Measurements from ENCODE around the gene TMEM92.

Gene TMEM92

DNA sequence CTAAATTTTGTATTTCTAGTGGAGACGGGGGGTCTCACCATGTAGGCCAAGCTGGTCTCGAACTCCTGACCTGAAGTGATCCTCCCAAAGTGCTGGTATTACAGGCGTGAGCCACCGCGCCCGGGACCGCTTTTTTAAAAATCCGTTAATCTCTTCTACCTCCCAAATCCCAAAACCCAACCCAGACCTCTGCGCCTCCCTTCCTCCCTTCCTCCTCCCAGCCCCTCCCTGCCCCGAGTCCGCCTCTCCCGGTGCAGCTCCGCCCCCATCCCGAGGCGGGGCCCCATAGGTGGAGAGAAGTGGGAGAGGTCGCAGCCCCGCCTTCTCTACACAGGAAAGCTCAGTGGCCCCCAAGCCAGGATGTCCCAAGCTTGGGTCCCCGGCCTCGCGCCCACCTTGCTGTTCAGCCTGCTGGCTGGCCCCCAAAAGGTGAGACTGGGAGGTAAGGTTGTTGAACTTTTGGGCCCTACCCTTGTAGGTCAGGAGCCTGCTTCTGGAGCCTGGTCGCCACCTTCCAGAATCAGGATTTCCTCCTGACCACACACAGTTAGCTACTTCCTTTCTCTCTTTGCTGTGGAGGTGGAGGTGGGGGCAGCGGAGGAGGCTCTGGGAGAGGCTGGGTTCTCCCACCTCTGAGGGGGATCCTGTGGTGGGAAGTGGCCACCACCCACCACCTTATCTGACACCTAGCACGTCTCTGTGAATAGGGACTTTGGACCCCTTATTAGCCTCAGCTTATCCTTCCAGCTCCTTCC is at the start of gene TMEM92:
TMEM92 (plus strand) TSS at position 325 of the 755 bp plus-strand sequence; CDS start at position 361, 36 bp downstream.
- TF ChIP-seq, protein P1, sequence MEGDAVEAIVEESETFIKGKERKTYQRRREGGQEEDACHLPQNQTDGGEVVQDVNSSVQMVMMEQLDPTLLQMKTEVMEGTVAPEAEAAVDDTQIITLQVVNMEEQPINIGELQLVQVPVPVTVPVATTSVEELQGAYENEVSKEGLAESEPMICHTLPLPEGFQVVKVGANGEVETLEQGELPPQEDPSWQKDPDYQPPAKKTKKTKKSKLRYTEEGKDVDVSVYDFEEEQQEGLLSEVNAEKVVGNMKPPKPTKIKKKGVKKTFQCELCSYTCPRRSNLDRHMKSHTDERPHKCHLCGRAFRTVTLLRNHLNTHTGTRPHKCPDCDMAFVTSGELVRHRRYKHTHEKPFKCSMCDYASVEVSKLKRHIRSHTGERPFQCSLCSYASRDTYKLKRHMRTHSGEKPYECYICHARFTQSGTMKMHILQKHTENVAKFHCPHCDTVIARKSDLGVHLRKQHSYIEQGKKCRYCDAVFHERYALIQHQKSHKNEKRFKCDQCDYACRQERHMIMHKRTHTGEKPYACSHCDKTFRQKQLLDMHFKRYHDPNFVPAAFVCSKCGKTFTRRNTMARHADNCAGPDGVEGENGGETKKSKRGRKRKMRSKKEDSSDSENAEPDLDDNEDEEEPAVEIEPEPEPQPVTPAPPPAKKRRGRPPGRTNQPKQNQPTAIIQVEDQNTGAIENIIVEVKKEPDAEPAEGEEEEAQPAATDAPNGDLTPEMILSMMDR (conservative IDR thresholded peaks at IDR 0.05; ENCODE audit: low read depth, low read length) = no peak
- H3K4me3 ChIP-seq (ENCODE audit: low read length) = no peak within 1 kb of the TSS
- no peak for DNase-seq (ENCODE audit: low read depth)

- no peak for DNase-seq (ENCODE audit: low read depth)
- H3K4me3 ChIP-seq (ENCODE audit: low read length) = no peak overlapping the region
- TF ChIP-seq, protein P1 (conservative IDR thresholded peaks at IDR 0.05; ENCODE audit: low read depth, low read length) = no peak
Observed at GRCh38 chr17:50225701-50226240, 48.5 kb upstream of the TMEM92 start.

DNA sequence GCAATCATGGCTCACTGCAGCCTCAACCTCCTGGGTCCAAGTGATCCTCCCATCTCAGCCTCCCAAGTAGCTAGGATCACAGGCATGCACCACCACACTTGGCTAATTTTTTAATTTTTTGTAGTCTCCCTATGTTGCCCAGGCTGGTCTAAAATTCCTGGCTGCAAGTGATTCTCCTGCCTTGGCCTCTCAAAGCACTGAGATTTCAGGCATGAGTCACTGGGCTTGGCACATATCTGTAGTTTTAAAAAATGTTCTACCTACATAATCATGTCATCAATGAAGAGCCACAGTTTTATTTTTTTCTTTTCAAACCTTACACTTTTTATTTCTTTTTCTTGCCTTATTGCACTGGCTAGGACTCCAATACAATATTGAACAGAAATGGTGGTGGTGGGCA is 39.7 kb upstream of the TMEM92 start:
- no peak for DNase-seq (ENCODE audit: low read depth)
- H3K4me3 ChIP-seq (ENCODE audit: low read length) = no peak overlapping the region
- TF ChIP-seq, protein P1 (conservative IDR thresholded peaks at IDR 0.05; ENCODE audit: low read depth, low read length) = no peak

DNA sequence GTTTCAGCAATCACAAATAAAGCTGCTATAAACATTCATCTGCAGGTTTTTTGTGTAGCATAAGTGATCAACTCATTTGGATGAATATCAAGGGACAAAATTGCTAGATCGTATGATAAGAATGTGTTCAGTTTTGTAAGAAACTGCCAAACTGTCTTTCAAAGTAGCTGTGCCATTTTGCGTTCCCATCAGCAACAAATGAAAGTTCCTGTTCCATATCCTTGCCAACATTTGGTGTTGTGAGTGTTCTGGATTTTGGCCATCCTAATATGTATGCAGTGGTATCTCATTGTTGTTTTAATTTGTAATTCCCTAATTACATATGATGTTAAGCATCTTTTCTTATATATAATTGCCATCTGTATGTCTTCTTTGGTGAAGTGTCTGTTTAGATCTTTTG is 36.4 kb upstream of the TMEM92 start:
- TF ChIP-seq, protein P1 (conservative IDR thresholded peaks at IDR 0.05; ENCODE audit: low read depth, low read length) = no peak
- no peak for DNase-seq (ENCODE audit: low read depth)
- H3K4me3 ChIP-seq (ENCODE audit: low read length) = no peak overlapping the region

- H3K4me3 ChIP-seq (ENCODE audit: low read length) = no peak overlapping the region
- TF ChIP-seq, protein P1 (conservative IDR thresholded peaks at IDR 0.05; ENCODE audit: low read depth, low read length) = no peak
- DNase-seq (ENCODE audit: low read depth) = no peak
Observed at GRCh38 chr17:50238601-50239280, 35.5 kb upstream of the TMEM92 start.

DNA sequence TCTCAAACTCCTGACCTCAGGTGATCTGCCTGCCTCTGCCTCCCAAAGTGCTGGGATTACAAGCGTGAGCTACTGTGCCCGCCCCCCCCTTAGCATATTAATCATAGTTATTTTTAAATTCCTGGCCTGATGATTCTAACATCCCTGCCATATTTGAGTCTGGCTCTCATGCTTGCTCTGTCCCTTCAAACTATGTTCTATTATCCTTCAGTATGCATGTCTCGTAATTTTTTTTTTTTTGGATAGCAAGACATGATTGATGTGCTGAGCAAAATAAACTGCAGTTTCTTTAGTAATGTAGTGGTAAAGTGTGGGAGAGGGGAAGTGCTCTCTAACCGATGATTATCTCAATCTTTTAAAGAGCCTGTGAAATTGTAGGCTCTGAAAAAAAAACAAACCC is 34.3 kb upstream of the TMEM92 start:
- no peak for DNase-seq (ENCODE audit: low read depth)
- TF ChIP-seq, protein P1 (conservative IDR thresholded peaks at IDR 0.05; ENCODE audit: low read depth, low read length) = no peak
- H3K4me3 ChIP-seq (ENCODE audit: low read length) = no peak overlapping the region
